Activated CD4-positive, CD25-positive, alpha-beta regulatory T cell treated with anti-CD3 and anti-CD28 coated beads, Interleukin-2, amount 50 U/mL, for 24 hours (primary cell): ENCODE data around the gene CCDC137.
A peak's percentile ranks its signal among the peaks of the same experiment; 100 is the strongest.

Experiments
- ATAC-seq, 2 donors: fragments of 150-1000 bp; cut with Tn5 transposase; one replicate each; pipeline ENCODE4 v1.10.0; 2021; ENCODE audit warnings: mild to moderate bottlenecking in 1 of 2, moderate library complexity in 1 of 2

The CCDC137 gene

GRCh38 chr17:81683584-81684441 is 17.3 kb downstream of the CCDC137 start, which contains the start of the genes ARL16 and HGS:
TSS of gene ARL16 (minus strand) at chr17:81683797. CDS start at chr17:81683753, 44 bp downstream.
TSS of gene HGS (plus strand) at chr17:81684011. CDS start at chr17:81684067, 56 bp downstream.
- ATAC-seq = peak; percentile 95 to 96

- ATAC-seq = peak in 1 of 2 donors; percentile 6
Measured at GRCh38 chr17:81684442-81684911, 17.9 kb downstream of the CCDC137 start.

DNA sequence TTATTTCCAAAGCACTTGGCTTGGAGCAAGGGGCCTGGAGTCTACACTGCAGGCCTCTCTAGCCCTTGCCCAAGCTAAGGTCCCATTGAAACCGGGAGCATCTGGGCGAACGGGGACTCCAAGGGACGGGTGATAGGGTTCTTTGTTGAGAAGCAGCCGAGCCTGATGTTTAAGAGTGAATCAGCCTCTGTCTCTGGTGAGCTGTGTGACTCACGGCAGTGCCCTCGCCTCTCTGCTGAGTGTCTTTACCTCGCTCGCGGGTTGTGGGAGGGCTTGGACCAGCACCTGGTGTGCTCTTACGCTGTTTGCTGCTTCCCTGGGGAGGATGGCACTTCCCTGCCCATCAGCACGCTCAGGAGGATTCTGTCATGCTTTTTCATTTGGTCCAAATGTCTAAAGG is 18.6 kb downstream of the CCDC137 start:
- ATAC-seq = peak; percentile 52 to 60

GRCh38 chr17:81686614-81687013 is 20.1 kb downstream of the CCDC137 start:
- no peak for ATAC-seq

DNA sequence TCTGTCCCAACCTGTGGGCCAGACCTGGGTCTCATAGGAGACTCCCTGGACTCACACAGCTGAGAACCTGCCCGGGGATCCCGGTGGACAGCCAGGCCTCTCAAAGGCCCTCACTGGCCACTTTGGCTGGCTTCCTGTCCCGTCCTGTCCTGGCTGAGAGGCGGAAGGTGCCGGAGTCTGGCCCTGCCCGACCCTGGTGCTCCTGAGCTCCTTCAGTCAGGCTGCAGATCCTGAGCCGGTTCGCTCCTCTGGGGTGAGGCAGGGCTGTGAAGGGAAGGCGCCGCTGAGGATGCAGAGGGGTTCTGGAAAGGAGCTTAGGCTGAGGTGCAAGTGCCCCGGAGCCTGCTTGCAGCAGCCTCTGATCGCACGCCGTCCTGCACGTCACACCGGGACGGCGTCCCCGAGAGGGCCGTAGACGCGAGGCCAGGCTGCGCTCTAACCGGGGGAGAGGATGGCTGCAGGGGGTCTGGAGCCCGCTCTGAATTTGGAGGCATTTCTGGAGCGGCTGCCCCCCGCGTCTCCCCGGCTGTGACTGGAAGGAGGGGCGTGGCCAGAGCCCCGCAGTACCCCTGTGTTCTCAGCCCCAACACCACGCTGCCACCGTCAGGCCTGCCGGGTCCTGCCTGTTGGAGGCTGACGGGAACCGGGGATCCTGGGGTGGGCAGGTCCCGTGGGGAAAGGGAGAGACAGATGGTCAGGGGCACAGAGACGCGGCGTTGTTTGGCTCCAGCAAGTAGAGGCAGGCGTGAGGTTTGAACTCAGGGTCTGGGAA is 21.4 kb downstream of the CCDC137 start:
- no peak for ATAC-seq

DNA sequence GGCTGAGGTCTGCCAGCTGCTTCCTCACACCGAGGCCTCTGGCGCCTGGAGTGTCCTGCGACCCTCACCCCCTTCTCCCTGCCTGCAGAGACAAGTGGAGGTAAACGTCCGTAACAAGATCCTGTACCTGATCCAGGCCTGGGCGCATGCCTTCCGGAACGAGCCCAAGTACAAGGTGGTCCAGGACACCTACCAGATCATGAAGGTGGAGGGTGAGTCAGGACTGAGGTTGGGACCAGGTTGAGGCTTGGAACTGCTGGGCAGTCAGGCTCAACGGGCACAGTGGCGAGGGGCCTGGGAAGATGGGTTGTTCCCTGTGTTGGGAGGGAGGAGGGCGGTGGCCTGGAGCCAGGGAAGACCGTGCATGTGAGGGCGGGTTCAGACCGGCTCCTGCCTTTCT is 22.1 kb downstream of the CCDC137 start:
- no peak for ATAC-seq

GRCh38 chr17:81690066-81690465 is 23.5 kb downstream of the CCDC137 start:
- ATAC-seq = no peak

- ATAC-seq = no peak
Measured at GRCh38 chr17:81690549-81690948, 24.0 kb downstream of the CCDC137 start.

DNA sequence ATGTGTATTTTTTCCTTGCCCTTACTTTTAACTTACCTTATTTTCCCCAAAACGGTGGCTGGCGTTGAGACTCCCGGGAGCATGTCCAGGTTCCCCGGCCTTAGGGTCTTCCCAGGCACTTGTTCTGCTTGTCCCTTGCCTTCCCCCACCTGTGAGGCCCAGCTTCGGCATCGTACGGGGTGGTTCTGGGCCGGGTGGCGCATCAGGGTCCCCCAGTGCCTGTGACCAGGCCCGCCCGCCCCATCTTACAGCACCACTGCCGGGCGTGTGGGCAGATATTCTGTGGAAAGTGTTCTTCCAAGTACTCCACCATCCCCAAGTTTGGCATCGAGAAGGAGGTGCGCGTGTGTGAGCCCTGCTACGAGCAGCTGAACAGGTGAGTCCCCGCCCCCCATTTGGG is 24.7 kb downstream of the CCDC137 start:
- ATAC-seq = no peak

GRCh38 chr17:81691608-81692007 is 25.1 kb downstream of the CCDC137 start:
- no peak for ATAC-seq

- no peak for ATAC-seq
Measured at GRCh38 chr17:81693509-81694210, 27.1 kb downstream of the CCDC137 start.

DNA sequence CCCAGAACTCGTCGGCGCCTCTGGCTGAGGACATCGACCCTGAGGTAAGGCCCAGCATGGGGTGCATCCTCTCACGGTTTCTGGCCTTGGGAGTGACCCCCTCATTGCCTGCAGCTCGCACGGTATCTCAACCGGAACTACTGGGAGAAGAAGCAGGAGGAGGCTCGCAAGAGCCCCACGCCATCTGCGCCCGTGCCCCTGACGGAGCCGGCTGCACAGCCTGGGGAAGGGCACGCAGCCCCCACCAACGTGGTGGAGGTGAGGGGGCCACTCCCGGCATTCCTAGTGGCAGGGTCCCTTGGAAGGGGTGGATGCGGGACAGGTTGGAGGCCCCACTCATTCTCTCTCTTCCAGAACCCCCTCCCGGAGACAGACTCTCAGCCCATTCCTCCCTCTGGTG is 28.3 kb downstream of the CCDC137 start:
- no peak for ATAC-seq

DNA sequence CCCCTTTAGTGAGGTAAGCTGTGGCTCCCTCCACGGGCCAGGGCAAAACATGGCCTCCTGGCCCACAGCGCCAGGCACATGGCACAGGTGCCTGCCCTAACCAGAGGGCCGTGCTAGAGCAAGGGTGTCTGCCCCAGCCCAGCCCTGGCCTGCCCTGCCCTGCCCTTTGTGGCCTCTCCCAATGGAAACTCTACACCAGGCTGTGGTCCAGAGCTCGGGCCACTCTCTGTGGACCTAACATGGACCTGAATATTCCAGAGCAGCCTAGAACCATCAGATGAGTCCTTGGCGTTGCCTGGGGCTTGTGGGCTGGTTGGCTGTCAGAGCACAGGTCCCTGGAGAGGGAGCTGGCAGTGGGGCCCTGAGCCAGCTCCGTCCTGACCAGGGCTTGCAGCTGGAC is 28.7 kb downstream of the CCDC137 start:
- ATAC-seq = no peak

GRCh38 chr17:81695801-81696200 is 29.3 kb downstream of the CCDC137 start:
- no peak for ATAC-seq

DNA sequence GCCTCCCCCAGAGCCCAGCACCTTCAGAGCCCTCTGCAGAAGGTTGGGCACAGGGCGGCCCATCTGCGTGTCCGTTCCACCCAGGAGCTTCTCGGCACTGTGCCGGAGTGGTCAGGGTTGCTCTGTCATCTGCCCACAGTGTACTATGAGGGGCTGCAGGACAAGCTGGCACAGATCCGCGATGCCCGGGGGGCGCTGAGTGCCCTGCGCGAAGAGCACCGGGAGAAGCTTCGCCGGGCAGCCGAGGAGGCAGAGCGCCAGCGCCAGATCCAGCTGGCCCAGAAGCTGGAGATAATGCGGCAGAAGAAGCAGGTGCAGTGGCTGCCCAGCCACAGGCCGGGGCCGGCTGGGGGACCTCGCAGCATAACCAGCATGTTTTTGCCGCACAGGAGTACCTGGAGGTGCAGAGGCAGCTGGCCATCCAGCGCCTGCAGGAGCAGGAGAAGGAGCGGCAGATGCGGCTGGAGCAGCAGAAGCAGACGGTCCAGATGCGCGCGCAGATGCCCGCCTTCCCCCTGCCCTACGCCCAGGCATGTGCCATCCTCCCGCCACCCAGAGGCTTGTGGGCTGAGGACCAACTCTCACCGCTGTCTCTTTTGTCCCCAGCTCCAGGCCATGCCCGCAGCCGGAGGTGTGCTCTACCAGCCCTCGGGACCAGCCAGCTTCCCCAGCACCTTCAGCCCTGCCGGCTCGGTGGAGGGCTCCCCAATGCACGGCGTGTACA is 29.8 kb downstream of the CCDC137 start:
- ATAC-seq = no peak

- ATAC-seq = no peak
Measured at GRCh38 chr17:81697261-81698044, 30.9 kb downstream of the CCDC137 start.

- ATAC-seq = no peak
Measured at GRCh38 chr17:81700353-81701287, 34.1 kb downstream of the CCDC137 start.

DNA sequence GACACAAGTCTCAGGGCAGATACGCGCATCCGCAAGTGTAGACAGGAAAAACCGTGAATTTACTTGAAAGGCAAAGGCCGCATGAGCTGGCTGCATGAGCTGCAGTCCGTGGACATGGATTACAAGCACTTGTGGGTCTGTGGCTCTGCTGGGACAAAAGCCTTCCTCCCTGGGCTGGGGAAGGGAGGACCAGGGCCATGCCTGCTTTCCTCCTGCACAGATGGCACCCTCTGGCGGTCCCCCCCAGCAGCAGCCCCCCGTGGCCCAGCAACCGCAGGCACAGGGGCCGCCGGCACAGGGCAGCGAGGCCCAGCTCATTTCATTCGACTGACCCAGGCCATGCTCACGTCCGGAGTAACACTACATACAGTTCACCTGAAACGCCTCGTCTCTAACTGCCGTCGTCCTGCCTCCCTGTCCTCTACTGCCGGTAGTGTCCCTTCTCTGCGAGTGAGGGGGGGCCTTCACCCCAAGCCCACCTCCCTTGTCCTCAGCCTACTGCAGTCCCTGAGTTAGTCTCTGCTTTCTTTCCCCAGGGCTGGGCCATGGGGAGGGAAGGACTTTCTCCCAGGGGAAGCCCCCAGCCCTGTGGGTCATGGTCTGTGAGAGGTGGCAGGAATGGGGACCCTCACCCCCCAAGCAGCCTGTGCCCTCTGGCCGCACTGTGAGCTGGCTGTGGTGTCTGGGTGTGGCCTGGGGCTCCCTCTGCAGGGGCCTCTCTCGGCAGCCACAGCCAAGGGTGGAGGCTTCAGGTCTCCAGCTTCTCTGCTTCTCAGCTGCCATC is 34.9 kb downstream of the CCDC137 start:
- ATAC-seq = no peak
